ENCODE results near the gene MICAL2. TPM values are rescaled to one million over a fixed set of nuclear protein-coding genes. Genes with fewer than 3 reads are reported as not detected.

MICAL2 gene
- total and polyA plus RNA-seq, 10 of the 15 experiments (the other 5 are each of a cell fraction or from before 2014, with no cell fraction given) = 0.90 to 5.6 (median 2.4) TPM

- no peak for TF ChIP-seq ZNF687 (IDR thresholded peaks at IDR 0.05)
- TF ChIP-seq ZNF384 (IDR thresholded peaks at IDR 0.05; ENCODE audit: borderline replicate concordance, low read depth, low read length) = no peak
- no peak for TF ChIP-seq CBX5 (IDR thresholded peaks at IDR 0.05; ENCODE audit: low read depth)
- TF ChIP-seq RELA (IDR thresholded peaks at IDR 0.05; ENCODE audit: borderline replicate concordance, partially characterized antibody) = no peak
- TF ChIP-seq ZNF217 (IDR thresholded peaks at IDR 0.05) = no peak
- no peak for TF ChIP-seq RCOR1 (conservative IDR thresholded peaks at IDR 0.05; ENCODE audit: low read depth, low read length)
- TF ChIP-seq SP1 (IDR thresholded peaks at IDR 0.05; ENCODE audit: low read depth, low read length) = no peak
Measured at GRCh38 chr11:12207384-12208150, 97.2 kb downstream of the MICAL2 start (continued).

GRCh38 chr11:12209096-12209495 is 98.7 kb downstream of the MICAL2 start:
- 14% methylated on average over 2 of the region's 2 CpGs for WGBS (ENCODE audit: insufficient coverage, insufficient replicate concordance, low lambda C conversion rate, missing lambda C conversion rate)
- H3K4me2 ChIP-seq (ENCODE audit: control insufficient read depth, insufficient read depth) = no peak overlapping the region
- ChIA-PET POLR2A (no interaction called here), RAD21 (ENCODE audit: unreplicated experiment) (no interaction called here), SMC1A (ENCODE audit: uncharacterized antibody, unreplicated experiment) (interaction anchor here (1.1 kb wide), 2 partner anchors 13 to 14 kb away, joined by 3 to 5 read pairs; no protein-coding TSS in a partner anchor), CTCF (no interaction called here)
- H3K9ac ChIP-seq (ENCODE audit: control insufficient read depth, insufficient read depth, low read length) = no peak overlapping the region
- H3K36me3 ChIP-seq (ENCODE audit: control insufficient read depth in 2 of 2, insufficient read depth in 2 of 2, low read length in 1 of 2) = no peaks in the 10 kb centered on the region
- no peaks in the 10 kb centered on the region for H3K27me3 ChIP-seq (replicated peaks in 1 of 2; ENCODE audit: control insufficient read depth in 2 of 2, insufficient read depth in 2 of 2, low read length in 1 of 2)
- no peaks in the 10 kb centered on the region for H3K9me3 ChIP-seq (replicated peaks; ENCODE audit: control insufficient read depth, insufficient read depth, low read length)
- DNase-seq (ENCODE audit: low read depth, low spot score) (no peak), FAIRE-seq (no peak), ATAC-seq (no peak)
- no peak overlapping the region for H3K4me3 ChIP-seq
- H2AFZ ChIP-seq (ENCODE audit: control insufficient read depth, low read depth, low read length) = no peak overlapping the region
- no TSS peak for BruUV-seq (replicated peaks)
- H4K20me1 ChIP-seq (ENCODE audit: control insufficient read depth, insufficient read depth) = no peaks in the 10 kb centered on the region
- 0 out of 2 replicates have a peak, but pooled peaks cover 3% of the 10 kb centered on the region for H3K4me1 ChIP-seq (ENCODE audit: control insufficient read depth, insufficient read depth, low read length)
- in situ Hi-C loops (cut with MboI) = no loop called here
- no peaks in the 10 kb centered on the region for H3K79me2 ChIP-seq (ENCODE audit: control insufficient read depth, insufficient read depth, low read length)
- no peak overlapping the region for H3K27ac ChIP-seq (ENCODE audit: control insufficient read depth, insufficient read depth)
- intact Hi-C loops (cut with micrococcal nuclease; ENCODE audit: unreplicated experiment) = no loop called here
- no peak for TF ChIP-seq USF2 (IDR thresholded peaks at IDR 0.05; ENCODE audit: borderline replicate concordance, low read depth, low read length)
- no peak for TF ChIP-seq TCF7 (IDR thresholded peaks at IDR 0.05; ENCODE audit: borderline replicate concordance)
- TF ChIP-seq BRCA1 (IDR thresholded peaks at IDR 0.05; ENCODE audit: low read depth, low read length) = no peak
- no peak for TF ChIP-seq FOXK2 (IDR thresholded peaks at IDR 0.05)
- no peak for TF ChIP-seq ZBED1 (IDR thresholded peaks at IDR 0.05; ENCODE audit: borderline replicate concordance)
- TF ChIP-seq SREBF2 (IDR thresholded peaks at IDR 0.05; ENCODE audit: low read length) = no peak
- TF ChIP-seq CBX3 (IDR thresholded peaks at IDR 0.05; ENCODE audit: borderline replicate concordance, low read depth) = no peak
- TF ChIP-seq PBX3 (IDR thresholded peaks at IDR 0.05; ENCODE audit: insufficient replicate concordance, low read depth, low read length) = no peak
- TF ChIP-seq EGR1 (IDR thresholded peaks at IDR 0.05; ENCODE audit: borderline replicate concordance in 1 of 2, low read depth in 2 of 2, low read length in 2 of 2) = no peak
- no peak for TF ChIP-seq SMAD1 (IDR thresholded peaks at IDR 0.05; ENCODE audit: low read depth, partially characterized antibody)
